Fibroblast of villous mesenchyme (primary cell): ENCODE results near the gene MMUT. TPM values are rescaled to one million over a fixed set of nuclear protein-coding genes. Genes with fewer than 3 reads are reported as not detected.

Experiments
- DNase-seq: peaks from one replicate; pipeline ENCODE4 v3.0.0-alpha.2; 2010; ENCODE audit warnings: low read depth
- H3K4me3 ChIP-seq: 2 replicates; pipeline ENCODE4 v1.5.1; 2011; ENCODE audit warnings: low read depth, mild to moderate bottlenecking, low read length
- total RNA-seq: library from RNA; depleted of rRNA; stranded (reverse); fragments of >200 nt; gene quantifications from 2 replicates; pipeline ENCODE4 v1.2.3, GENCODE V29; 2012
- TF ChIP-seq, protein P1 (sequence below): IDR thresholded peaks from 2 replicates; pipeline ENCODE4 v1.5.1; 2012; ENCODE audit warnings: low read depth, mild to moderate bottlenecking, low read length; ENCODE audit not compliant: insufficient read depth

MMUT gene
- 12.9 and 16.0 TPM in 2 replicates for total RNA-seq

DNA sequence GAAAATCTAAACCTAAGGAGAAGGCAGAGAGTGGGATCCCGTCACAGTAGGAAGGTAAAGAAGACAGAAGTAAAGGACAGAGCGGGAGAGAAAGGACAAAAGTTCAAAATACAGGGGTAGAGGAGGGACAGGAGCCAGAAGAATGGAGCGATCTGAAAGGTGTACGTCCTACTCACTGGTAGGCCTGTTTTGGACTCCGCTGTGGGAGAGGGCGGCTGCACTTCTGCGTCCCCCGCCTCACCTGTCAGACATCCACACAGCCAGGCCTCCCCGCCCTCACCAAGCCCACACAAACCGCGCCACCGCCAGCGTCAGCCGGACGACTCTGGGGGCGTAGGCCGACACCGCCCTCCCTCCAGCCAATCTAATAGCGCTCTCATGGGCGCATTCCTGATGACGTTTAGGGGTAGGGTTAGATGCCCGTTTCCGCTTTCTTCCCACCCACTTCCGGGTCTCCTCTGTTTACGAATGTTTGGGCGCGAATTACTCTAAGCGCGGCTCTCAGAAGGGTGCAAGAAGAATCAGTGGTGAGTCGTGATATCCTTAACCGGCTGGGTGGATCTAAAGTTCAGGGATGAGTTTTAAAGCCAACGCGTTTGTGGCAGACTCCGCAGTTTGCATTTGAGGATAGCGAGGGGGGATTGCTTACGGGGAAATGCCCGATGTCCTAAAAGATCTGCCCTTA, at the start of gene MMUT, which contains the start of gene CENPQ:
TSS of gene MMUT (minus strand) at position 327 of the 685 bp plus-strand sequence. CDS start 3,787 bp downstream, outside the sequence.
TSS of gene CENPQ (plus strand) at position 444 of the 685 bp plus-strand sequence. CDS start 6,807 bp downstream, outside the sequence.
- TF ChIP-seq, protein P1, sequence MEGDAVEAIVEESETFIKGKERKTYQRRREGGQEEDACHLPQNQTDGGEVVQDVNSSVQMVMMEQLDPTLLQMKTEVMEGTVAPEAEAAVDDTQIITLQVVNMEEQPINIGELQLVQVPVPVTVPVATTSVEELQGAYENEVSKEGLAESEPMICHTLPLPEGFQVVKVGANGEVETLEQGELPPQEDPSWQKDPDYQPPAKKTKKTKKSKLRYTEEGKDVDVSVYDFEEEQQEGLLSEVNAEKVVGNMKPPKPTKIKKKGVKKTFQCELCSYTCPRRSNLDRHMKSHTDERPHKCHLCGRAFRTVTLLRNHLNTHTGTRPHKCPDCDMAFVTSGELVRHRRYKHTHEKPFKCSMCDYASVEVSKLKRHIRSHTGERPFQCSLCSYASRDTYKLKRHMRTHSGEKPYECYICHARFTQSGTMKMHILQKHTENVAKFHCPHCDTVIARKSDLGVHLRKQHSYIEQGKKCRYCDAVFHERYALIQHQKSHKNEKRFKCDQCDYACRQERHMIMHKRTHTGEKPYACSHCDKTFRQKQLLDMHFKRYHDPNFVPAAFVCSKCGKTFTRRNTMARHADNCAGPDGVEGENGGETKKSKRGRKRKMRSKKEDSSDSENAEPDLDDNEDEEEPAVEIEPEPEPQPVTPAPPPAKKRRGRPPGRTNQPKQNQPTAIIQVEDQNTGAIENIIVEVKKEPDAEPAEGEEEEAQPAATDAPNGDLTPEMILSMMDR: no peak
- DNase-seq: peak; percentile 96
- peak within 1 kb of the TSS; percentile 99 for H3K4me3 ChIP-seq

DNA sequence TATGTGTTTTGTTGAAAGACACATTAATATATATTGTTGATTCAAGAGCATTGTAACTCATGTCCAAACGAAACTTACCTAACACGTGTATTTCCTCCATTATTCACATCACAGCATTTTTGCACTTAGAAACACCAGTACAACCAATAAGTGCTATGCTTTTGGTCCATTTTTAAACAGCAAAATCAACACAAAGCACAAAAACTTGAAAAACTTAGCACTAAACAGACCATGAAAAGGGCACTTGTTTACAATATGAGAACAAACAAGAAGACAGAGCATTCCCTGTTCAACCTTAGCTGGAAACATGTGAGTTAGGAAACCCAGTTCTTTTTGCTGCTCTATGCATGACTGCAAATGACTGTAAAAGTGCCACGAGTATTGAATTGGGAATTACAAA, 46.3 kb upstream of the MMUT start:
- TF ChIP-seq, protein P1: no peak
- no peak for DNase-seq
- H3K4me3 ChIP-seq: no peak overlapping the region

DNA sequence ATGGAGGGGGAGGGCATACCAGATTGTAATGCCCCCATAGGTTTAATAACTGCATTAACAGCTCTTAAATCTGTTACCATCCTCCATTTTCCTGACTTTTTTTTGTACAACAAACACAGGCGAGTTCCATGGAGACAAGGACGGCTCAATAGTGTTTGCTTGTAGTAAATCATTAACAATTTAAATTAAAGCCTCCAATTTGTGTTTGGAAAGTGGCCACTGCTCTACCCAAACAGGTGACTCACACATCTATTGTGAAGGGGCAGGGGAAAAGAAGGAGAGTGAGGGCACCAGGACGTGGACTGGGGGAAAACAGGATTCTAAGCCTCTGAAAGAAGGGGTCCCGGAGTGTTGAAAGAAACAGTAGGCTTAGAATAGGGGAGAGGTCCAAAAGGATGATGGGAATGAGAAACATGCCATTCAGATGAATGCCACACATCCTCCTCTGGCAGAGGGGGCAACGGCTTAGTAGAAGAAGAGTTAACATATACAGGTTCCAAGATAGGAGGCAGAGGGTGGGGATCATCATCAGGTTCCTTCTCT, 43.6 kb upstream of the MMUT start:
- DNase-seq: no peak
- H3K4me3 ChIP-seq: no peak overlapping the region
- TF ChIP-seq, protein P1: no peak

DNA sequence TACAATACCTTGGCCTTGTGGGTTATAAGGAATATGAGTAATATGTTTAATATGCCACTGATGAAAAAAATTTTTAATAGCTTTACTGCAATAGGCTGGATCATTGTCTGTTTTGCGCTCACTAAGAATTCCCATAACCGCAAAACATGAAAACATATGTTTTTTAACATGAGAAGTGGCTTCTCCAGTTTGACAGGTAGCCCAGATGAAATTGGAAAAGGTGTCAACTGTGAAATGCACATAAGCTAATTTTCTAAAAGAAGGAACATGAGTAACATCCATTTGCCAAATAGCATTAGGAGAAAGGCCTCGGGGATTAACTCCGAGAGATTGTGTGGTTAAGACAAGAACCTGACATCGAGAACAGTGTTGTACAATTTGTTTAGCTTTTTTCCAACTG, 41.6 kb upstream of the MMUT start:
- TF ChIP-seq, protein P1: no peak
- H3K4me3 ChIP-seq: no peak overlapping the region
- DNase-seq: no peak

DNA sequence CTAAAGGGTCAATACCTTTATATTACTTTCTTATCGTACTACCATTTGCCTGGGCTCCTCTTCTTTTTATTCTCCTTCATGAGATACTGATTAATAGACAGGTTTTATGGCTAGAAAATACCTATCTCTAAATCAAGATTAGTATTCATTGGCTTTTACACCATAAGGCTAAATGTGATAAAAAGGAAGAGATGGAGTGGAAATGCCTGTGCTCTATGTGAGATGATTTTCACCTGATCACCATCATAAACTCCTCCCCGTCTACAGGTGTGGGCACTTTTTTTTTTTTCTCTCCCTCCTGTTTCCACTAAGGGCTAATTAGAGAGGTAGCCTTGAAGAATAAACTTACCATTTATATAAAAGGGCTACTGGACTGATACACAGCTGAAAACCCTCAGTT, 36.6 kb upstream of the MMUT start, which contains the start of gene GLYATL3:
TSS of gene GLYATL3 (plus strand) at position 301 of the 400 bp plus-strand sequence. CDS start 12,068 bp downstream, outside the sequence.
- TF ChIP-seq, protein P1: no peak
- no peak within 1 kb of the TSS for H3K4me3 ChIP-seq
- no peak for DNase-seq

DNA sequence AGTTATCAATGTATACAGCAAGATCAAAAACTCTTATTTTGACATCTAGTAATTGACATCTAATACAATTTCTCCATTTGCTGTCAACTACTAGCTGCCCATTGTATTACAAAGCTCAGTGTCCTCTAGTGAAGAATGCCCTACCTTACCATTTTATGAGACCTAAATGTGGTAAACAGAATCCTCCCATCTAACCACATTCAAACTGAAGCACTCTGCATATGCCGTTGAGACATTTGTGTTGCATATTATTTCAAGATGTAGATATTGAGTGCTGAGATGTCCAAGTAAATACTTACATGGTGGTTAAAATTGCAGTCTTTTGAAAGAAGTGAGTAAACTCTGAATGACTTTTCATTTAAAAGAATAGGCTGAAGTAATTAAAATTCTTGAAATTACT, 36.1 kb upstream of the MMUT start:
- no peak for DNase-seq
- no peak overlapping the region for H3K4me3 ChIP-seq
- TF ChIP-seq, protein P1: no peak
